Inferior parietal cortex (tissue), 1 donor: ENCODE data around the gene CDX2.

ENCODE experiments used
- DNase-seq: peaks from one replicate; pipeline ENCODE4 v3.0.0-alpha.2; 2016; ENCODE audit errors: extremely low spot score

The CDX2 gene

DNA sequence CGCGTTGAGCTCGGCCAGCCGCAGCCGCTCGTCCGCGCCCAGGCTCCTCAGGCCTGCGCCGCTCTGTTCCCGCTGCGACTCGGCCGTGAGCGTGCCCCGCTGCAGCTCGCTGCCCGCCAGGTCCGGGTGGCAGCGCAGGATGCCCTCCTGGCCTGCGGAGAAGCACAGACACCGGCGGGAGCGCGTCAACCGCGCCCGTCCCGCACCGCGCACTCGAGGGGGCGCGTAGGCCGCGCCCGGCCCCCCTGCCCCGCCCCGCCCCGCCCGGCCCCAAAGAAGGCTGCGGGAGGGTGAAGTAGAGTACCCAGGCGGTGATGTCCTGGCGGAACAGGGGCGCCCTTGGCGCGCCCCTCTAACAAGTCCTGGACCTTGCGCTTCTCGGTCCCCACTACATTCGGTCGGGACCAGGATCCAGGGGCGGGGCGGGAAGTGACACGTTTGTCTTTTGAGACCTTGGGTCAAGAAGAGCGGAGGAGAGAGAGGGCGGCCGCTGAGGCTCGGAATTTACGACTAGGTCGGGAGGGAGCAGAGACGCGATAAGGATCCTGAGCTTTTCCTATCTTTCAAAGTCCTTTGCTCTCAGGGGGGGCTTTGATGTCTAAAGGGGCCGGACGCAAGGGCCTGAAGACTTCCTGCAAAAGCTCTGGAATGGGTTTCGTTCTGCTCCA, 9.3 kb upstream of the CDX2 start:
- DNase-seq = no peak

DNA sequence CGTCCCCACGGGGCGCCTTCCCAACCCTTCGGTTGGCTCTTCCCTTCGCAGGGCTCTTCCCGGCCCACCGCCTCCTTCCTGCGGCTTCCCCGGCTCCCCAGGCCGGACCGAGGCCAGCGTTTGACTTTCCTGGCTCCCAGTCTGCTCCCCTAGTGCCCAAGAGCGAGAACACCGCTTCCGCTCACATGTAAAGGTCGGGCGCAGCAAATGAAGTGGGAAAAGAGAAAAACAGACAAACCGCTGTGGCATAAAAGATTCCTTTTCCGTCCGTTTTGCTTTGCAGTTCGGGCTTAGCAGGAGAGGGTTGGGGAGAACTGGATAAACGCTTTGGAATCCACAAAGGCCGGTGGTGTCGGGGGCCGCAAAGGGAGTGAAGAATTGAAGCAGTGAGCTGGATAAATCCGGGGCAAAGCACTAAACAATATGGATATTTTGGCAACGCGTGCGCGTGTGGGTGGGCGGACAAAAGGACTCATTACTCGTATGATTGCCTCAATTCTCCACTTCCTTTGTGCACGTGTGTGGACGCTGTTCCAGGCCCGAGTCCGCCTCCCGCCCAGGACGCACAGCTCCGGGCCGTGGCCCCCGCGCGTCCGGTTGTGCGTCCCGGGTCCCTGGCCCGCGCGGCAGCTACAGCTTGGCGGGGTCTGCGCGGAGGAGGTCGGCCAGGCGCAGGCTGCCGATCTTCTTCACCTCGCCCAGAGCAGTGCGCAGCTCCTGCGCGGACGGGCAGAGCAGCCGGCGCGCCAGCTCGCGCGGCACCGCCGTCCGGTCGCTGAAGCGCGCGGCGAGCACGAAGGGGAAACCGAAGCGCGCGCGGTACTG, 8.6 kb upstream of the CDX2 start:
- no peak for DNase-seq

- no peak for DNase-seq
These were observed 7.4 kb upstream of the CDX2 start for GRCh38 chr13:27976362-27977091.

DNA sequence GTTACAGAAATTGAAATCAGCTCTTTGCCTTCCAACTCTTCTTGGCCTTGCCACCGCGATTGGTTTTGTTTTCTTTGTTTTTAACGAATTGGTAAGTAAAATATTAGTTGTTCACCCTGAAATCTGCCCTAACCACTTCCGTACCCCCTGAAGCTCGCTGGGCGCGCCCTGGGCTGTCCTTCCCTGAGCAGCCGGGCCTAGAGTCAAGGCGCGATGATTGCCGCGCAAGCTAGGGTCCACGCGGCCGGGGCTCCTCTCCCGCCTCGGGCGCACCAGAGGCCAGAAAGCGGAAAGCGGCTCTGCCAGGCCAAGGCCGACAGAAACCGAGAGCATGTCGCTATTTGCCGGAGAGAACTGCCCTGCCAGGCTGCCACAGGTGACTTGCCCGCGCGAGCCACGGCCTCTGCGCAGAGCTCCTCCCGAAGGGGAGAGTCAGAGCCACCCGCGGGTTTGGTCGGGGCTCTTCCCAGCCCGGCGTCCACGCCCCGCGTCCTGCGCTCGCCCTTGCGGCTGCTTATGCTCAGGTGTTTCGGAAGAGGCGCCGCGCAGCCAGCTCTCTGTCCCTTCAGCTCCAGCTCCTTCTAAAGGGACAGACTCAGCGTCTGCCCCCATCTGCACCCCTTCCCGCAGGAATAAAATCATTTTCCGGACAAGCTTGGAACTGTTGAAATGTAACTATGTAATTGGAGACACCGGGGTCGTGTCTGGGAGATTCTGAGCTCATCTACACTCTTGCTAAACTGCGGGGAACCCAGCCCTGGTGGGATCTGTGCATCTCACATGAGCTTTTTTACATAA, 6.6 kb upstream of the CDX2 start:
- no peak for DNase-seq

- no peak for DNase-seq
These were observed 5.0 kb upstream of the CDX2 start for GRCh38 chr13:27973961-27974662.

- no peak for DNase-seq
These were observed 4.2 kb upstream of the CDX2 start for GRCh38 chr13:27973291-27973690.

GRCh38 chr13:27972478-27972820, 3.3 kb upstream of the CDX2 start:
- no peak for DNase-seq

DNA sequence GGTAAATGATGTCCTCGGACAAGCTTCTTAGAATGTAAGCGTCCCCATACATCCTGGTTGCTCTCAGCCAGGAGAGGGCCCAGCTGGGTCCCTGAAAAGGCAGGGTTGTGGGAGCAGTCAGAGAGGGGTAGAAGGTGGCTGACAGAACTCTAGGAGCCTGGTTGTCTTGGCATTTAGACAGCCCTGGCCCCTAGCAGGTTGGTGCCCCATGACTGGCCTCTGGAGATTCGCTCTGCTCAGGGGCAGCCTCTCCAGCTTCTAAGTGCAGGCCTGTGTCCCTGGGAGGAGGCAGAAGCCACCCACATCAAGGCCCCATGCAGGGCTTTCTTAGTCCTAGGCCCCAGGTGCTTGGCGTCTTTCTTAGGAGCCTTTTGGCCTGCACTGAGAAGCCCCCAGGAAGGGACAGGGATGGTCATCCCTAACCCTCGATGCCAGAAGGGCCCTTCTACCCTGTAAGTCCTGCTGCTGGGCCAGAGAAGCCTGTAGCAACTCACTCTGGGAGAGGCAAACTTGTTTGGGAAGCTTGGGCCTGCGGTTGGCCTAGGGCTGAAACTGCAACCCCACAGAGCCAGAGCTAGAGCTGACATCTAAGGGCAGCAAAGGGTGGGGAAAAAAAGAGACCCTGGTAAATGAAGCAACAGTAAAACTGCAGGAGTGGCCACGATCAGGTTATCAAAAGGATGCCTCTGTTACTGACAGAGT, 2.8 kb upstream of the CDX2 start:
- DNase-seq = no peak

- DNase-seq = no peak
These were observed 2.1 kb upstream of the CDX2 start for GRCh38 chr13:27971236-27971645.

- DNase-seq = no peak
These were observed 1.5 kb upstream of the CDX2 start for GRCh38 chr13:27970382-27971235.

- no peak for DNase-seq
These were observed 733 bp upstream of the CDX2 start for GRCh38 chr13:27969866-27970229.

GRCh38 chr13:27968316-27969081, 616 bp downstream of the CDX2 start:
- no peak for DNase-seq

DNA sequence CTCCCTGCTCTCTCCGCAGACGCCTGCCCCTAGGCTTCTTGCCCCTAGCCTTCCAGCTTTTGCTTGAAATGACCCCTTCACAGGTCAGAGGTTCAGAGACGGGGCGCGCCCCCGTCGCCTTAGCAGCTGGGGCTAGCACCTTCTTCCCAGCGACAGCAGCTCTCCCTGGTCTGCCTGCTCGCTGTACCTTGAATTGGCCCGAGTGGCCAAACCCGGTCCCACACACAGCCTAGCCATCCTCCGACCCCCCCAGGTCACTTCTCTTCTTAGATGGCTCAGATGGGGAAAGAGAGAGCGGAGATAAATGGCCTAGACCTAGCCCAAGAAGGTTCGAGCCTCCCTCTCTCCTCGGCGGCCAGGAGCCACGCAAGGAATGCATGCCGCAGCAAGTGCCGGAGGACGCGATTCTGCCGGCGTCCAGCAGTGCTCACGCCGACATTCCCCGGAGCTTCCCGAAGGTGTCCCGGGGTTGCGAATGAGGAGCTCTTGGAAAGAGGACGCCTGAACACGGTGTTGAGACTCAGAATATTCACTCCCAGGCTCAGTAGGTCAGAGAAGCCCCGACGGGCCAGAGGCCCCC, 1.3 kb downstream of the CDX2 start:
- no peak for DNase-seq

DNA sequence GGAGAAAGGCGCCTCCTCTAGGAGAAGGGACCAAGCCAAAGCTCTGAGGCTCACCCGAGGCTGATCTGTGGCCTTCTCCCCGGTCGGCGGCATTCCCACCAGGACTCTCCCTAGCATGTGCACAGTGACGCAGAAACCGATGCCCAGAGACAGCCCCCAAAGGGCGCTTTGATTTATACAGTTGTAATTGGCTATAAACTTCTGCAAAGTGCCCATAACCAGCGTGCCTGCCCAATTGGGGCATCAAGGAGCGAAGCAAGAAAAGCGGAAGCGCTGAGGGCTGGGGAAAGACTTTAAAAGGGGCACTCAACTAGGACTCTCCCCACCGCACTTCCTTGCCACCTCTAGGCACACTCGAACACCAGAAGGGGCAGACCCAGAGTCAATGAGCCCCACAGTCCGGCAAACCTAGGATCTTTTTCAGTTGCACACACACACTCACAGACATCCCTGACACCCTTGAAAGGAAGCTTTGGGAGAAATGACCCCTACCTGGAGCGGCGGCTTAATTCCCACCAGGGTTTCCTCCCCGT, 1.8 kb downstream of the CDX2 start:
- no peak for DNase-seq

- DNase-seq = no peak
These were observed 2.4 kb downstream of the CDX2 start for GRCh38 chr13:27966641-27967202.

- DNase-seq = no peak
These were observed 3.1 kb downstream of the CDX2 start for GRCh38 chr13:27965740-27966640.

- DNase-seq = no peak
These were observed 3.8 kb downstream of the CDX2 start for GRCh38 chr13:27965343-27965739.
